ENCODE results near the gene KLHL3.

DNA sequence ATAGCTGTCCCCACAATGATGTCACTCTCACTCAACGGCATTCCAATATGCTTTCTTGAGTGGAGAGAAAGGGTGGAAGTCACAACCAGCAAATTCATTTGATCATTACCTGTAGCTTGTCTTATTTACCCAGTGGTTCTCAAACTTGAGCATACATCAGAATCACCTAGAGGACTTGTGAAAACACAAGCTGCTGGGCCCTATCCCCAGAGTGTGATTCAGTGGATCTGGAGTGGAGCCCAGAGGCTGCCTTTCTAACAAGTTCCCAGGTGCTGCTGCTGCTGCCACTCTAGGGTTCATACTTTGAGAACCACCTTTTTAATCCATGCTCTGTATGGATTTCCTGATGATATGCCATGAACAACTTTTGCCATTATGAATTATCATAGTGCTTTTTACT, 94.7 kb downstream of the KLHL3 start:
- TF ChIP-seq, protein P1, sequence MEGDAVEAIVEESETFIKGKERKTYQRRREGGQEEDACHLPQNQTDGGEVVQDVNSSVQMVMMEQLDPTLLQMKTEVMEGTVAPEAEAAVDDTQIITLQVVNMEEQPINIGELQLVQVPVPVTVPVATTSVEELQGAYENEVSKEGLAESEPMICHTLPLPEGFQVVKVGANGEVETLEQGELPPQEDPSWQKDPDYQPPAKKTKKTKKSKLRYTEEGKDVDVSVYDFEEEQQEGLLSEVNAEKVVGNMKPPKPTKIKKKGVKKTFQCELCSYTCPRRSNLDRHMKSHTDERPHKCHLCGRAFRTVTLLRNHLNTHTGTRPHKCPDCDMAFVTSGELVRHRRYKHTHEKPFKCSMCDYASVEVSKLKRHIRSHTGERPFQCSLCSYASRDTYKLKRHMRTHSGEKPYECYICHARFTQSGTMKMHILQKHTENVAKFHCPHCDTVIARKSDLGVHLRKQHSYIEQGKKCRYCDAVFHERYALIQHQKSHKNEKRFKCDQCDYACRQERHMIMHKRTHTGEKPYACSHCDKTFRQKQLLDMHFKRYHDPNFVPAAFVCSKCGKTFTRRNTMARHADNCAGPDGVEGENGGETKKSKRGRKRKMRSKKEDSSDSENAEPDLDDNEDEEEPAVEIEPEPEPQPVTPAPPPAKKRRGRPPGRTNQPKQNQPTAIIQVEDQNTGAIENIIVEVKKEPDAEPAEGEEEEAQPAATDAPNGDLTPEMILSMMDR (IDR thresholded peaks at IDR 0.05; ENCODE audit: insufficient read depth, low read length, poor library complexity, severe bottlenecking) = no peak
- TF ChIP-seq EZH2phosphoT487 (conservative IDR thresholded peaks at IDR 0.05; ENCODE audit: low read length) = no peak
